Right cardiac atrium (tissue), 5 donors: ENCODE data around the gene MYO7B. TPM values are rescaled to one million over a fixed set of nuclear protein-coding genes. Genes with fewer than 3 reads are reported as not detected.

Source experiments
- ATAC-seq, 2 donors: fragments of 200-7000 bp; cut with Tn5 transposase; one replicate each; pipeline versions ENCODE4 v1.8.0 to v1.9.1; 2020; ENCODE audit warnings: moderate library complexity in 2 of 2, mild to moderate bottlenecking in 1 of 2
- DNase-seq, 3 donors: peaks; one replicate each; pipeline ENCODE4 v3.0.0-alpha.2; 2020
- H3K27ac ChIP-seq: one replicate; pipeline ENCODE4 v1.5.1; 2013; ENCODE audit warnings: mild to moderate bottlenecking, low read length, control low read depth, moderate library complexity
- H3K27me3 ChIP-seq: one replicate; pipeline ENCODE4 v1.6.1; 2013; ENCODE audit not compliant: control insufficient read depth, insufficient read depth
- H3K4me1 ChIP-seq: one replicate; pipeline ENCODE4 v1.6.1; 2013; ENCODE audit warnings: low read length; ENCODE audit not compliant: control insufficient read depth, insufficient read depth
- H3K4me3 ChIP-seq: one replicate; pipeline ENCODE4 v1.5.1; 2013; ENCODE audit warnings: low read length, control low read depth
- H3K9me3 ChIP-seq: one replicate; pipeline ENCODE4 v1.6.1; 2013; ENCODE audit warnings: low read length; ENCODE audit not compliant: control insufficient read depth
- WGBS: extraction: QIAGEN DNeasy Blood & Tissue Kit; methylation state at CpG from one replicate; pipeline ENCODE4 v1.1.7; 2013; 5-methylcytosine and 5-hydroxymethylcytosine counted together
- intact Hi-C, 4 donors: fragments of 100-400 bp; cut with DNase I; formaldehyde crosslinking; loops; one replicate each; pipeline versions ENCODE4 v1.11.0 to v1.14.0; 2022 to 2023
- polyA plus RNA-seq: library from polyadenylated mRNA; stranded (reverse); fragments of 200-250 nt; gene quantifications from one replicate; pipeline ENCODE4 v1.2.3, GENCODE V29; 2013
- total RNA-seq, 4 donors: library from RNA; stranded (reverse); fragmentation: NEBNext Ultra II Directional; extraction: Animal tissue kit (Norgen Biotek cat#: 25700); gene quantifications; one replicate each; pipeline ENCODE4 v1.2.1, GENCODE V29; 2021
- donor health status: healthy with polysubstance abuse.
- donor health status: DM: no; HTN: yes; CAD: no.
- donor health status: DM: no; HTN: no; CAD: no.
- donor health status: DM: no; HTN: yes; CAD: no; lungs with severe emphysema.
- donor health status: DM: yes; HTN: yes; CAD: no.

Gene MYO7B
- total and polyA plus RNA-seq, 5 donors: 0.29 to 0.81 (median 0.45) TPM

DNA sequence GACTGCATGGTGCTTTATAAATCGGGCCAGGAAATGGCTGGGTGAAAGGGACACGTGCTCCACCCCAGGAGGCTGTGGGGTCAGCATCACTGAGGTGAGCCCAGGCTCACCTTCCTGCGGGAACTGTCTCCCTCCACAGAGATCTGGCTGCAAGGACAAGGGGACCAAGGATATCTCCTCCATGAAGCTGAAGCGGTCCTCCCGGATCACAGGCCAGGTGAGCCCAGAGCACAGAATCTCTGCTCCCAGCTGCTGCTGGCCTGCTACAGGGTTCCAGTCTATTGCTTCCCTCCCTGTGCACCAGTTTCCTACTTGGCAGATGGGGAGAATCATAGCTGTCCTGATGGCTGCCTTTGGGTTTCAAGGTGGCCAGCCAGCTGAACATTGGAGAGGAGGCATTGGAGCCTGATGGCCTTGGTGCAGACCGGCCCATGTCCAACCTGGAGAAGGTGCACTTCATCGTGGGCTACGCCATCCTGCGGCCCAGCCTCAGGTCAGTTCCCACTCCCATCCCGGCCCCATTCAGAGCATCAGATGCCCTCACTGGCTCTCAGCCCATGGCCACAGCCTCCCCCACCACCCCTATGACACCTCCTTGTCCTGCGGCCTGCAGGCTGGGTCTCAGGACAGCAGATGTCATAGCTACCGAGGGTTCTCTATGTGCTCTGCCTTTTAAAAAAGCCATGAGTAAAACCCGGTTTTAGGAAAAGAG lies 76.8 kb downstream of the MYO7B start:
- no peak for ATAC-seq
- intact Hi-C loops: no loop called here
- 93% methylated on average over 13 of the region's 13 CpGs for WGBS
- H3K4me3 ChIP-seq: no peak overlapping the region
- no peaks in the 10 kb centered on the region for H3K27me3 ChIP-seq
- DNase-seq: peak in 1 of 3 donors; percentile 27
- no peaks in the 10 kb centered on the region for H3K9me3 ChIP-seq
- H3K27ac ChIP-seq: no peak overlapping the region
- no peaks in the 10 kb centered on the region for H3K4me1 ChIP-seq

DNA sequence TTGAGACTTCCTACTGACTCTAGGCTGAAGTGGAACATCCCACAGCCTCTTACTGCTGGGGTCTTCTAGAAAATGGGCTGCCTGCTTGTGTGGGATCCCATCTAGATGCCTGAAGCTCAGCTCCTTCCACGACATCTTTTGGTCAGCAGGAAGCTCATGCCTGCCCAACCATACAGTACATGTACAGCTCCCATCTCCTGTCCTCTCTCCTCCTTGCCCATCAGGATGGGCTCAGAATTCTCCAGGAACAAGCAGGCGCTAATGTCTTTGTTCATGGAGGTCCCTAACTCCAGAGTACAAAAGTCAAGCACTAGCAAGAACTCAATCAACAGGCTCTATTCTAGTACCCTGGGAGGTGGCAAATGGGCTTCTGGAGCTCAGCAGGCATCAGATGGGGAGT lies 78.8 kb downstream of the MYO7B start:
- Histone ChIP-seq H3K4me1 (no peaks in the 10 kb centered on the region), H3K9me3 (no peaks in the 10 kb centered on the region), H3K27ac (no peak overlapping the region), H3K4me3 (no peak overlapping the region), H3K27me3 (no peaks in the 10 kb centered on the region)
- intact Hi-C loops: no loop called here
- WGBS: 94% methylated on average over 2 of the region's 2 CpGs
- no peak for DNase-seq
- no peak for ATAC-seq

DNA sequence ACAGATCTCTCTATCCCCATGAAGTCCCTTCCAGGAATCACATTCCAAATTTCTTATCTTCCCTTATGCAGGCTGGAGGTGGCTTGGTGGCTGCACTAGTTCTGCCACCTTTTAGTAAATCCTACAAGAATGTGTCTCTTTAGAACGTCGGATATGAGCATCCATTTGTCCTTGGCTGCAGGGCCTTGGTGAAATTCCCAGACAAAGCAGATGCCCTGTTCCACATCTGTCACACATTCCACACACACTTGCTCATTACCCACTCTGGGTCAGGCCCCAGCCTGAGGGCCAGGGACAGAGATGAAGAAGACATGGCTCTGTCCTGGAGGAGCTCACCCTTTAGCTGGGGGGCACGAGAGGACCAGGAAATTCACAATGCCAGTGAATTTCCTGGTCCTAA lies 79.2 kb downstream of the MYO7B start:
- DNase-seq (no peak), ATAC-seq (no peak)
- 62% methylated on average over 3 of the region's 3 CpGs for WGBS

DNA sequence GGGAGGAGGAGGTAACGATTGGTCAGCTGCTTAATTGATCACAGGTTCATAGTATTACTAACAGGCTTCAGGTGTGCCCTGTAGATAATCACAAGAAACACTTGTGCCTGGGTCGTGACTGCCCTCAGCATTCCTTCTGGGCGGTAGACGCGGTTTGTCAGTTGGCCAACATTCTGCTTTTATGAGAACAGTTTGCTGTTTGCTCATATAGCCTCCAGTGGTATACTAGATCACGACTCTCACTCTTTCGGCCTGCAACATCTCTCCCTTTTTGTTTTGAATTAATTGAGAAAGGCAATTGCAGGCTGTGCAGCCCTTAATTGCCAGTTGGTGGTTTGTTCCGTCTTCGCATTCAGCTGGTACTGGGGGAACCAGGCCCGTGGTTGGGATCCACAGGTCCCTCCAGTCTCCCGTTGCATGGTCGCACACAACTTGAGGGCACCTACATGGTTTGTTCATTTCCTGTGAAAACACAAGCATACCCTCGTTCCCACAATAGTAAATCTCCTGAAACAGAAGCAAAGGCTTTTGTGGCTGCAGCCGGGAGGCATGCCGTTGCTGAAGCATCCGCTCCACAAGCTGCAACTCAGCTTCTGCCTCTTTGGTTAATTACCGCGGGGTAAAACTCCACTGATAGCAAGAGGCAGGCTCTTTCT lies 80.2 kb downstream of the MYO7B start:
- no peak for DNase-seq
- no peak for ATAC-seq
- Histone ChIP-seq H3K27ac (no peak overlapping the region), H3K9me3 (no peaks in the 10 kb centered on the region), H3K4me1 (no peaks in the 10 kb centered on the region), H3K4me3 (no peak overlapping the region), H3K27me3 (no peaks in the 10 kb centered on the region)
- WGBS: 76% methylated on average over 18 of the region's 18 CpGs
- intact Hi-C loops: no loop called here

More for the DNA sequence above, 79.2 kb downstream of the MYO7B start:
- Histone ChIP-seq H3K9me3 (no peaks in the 10 kb centered on the region), H3K27me3 (no peaks in the 10 kb centered on the region), H3K4me1 (no peaks in the 10 kb centered on the region), H3K4me3 (no peak overlapping the region), H3K27ac (no peak overlapping the region)
- intact Hi-C loops: no loop called here

DNA sequence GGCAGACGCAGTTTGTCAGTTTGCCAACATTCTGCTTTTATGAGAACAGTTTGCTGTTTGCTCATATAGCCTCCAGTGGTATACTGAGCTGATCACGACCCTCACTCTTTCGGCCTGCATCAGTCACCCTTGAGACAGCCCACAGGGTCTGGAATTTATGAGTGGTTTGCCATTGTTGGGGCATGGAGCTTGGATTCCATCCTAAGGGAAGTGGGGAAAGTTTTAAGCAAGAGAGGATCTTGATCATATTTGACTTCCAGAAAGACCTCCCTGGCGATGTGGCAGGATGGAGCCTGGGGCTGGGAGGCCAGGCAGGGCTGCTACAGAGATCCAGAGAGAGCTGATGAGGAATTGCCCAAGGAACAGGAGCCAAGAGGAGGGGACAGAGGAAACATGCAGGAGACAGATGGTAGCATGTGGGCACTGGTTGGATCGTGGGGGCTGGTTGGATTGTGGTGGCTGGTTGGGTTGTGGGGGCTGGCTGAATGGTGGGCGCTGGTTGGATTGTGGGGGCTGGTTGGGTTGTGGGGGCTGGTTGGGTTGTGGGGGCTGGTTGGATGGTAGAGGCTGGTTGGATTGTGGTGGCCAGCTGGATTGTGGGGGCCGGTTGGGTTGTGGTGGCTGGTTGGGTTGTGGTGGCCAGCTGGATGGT lies 83.2 kb downstream of the MYO7B start:
- Histone ChIP-seq H3K4me1 (no peaks in the 10 kb centered on the region), H3K27me3 (no peaks in the 10 kb centered on the region), H3K4me3 (no peak overlapping the region), H3K9me3 (no peaks in the 10 kb centered on the region), H3K27ac (no peak overlapping the region)
- DNase-seq (no peak), ATAC-seq (no peak)
- intact Hi-C loops: no loop called here
- WGBS: 82% methylated on average over 7 of the region's 7 CpGs

DNA sequence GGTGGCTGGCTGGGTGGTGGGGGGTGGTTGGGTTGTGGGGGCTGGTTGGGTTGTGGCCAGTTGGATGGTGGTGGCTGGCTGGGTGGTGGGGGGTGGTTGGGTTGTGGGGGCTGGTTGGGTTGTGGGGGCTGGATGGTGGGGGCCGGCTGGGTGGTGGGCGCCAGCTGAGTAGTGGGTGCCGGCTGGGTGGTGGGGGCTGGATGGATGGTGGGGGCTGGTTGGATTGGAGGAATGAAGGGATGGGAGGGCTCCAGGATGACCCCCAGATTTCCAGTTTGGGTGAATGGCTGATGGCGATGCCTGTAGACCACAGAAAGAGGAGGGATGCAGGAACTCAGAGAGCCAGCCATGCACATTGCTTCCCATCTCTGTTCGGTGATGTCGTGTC lies 83.7 kb downstream of the MYO7B start:
- 96% methylated on average over 6 of the region's 6 CpGs for WGBS
- Histone ChIP-seq H3K4me3 (no peak overlapping the region), H3K27me3 (no peaks in the 10 kb centered on the region), H3K27ac (no peak overlapping the region), H3K4me1 (no peaks in the 10 kb centered on the region), H3K9me3 (no peaks in the 10 kb centered on the region)
- DNase-seq (no peak), ATAC-seq (no peak)
- intact Hi-C loops: no loop called here

DNA sequence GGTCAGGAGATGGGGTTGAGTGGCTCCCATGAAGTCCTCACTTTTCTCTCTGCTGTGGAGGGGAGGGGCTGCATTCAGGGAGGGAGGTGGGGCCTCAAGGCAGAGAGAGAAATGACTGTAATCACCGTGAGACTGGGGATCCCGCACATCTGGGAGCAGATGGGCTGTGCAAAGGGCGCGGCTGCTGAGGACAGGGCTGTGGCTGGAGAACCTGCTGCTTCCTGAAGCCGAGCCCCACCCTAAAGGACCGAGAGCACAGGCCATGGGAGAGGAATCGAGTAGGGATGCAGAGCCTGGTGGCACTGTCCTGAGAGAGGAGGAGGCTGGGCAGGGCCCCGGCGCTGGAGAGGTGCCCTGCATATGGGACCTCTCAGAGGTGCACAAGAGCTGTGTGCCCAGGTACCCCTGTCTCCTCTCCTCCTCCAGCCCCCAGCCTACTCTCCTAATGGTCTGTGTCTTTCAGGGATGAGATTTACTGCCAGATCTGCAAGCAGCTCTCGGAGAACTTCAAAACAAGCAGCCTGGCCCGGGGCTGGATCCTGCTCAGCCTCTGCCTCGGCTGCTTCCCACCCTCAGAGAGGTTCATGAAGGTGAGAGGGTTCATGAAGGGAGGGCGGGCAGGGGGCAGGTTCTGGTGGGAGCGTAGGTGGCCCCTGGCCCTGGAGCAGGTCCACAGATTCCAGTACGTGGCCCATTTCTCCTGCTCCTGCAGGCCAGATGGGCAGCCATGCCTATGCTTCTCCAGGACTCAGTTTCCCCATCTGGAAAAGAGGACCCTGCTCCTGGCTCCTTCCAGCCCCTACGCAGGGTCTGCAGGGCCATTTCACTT lies 84.6 kb downstream of the MYO7B start:
- Histone ChIP-seq H3K4me3 (no peak overlapping the region), H3K9me3 (no peaks in the 10 kb centered on the region), H3K27ac (no peak overlapping the region), H3K27me3 (no peaks in the 10 kb centered on the region), H3K4me1 (no peaks in the 10 kb centered on the region)
- intact Hi-C loops: no loop called here
- ATAC-seq (no peak), DNase-seq (no peak)
- WGBS: 82% methylated on average over 16 of the region's 16 CpGs

DNA sequence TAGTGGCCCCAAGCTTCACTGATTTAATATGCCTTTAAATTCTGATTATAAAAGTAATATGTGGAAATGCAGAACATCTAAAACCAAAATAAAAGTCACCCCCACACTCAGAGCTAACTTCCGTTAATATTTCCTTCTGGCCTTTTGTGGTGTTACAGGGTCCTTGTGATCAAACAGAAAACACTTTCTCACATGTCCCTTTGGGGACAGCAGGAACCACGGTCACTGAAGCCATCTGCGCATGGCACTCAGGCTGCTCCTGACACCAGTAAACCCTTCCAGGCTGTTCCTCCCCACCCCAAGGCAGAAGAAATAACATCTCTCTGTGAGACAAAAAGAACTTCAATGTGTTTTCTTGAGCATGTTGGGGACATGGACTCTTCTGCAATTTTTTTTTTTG lies 85.4 kb downstream of the MYO7B start:
- no peak overlapping the region for H3K27ac ChIP-seq
- WGBS: 67% methylated on average over 3 of the region's 3 CpGs
- DNase-seq (no peak), ATAC-seq (no peak)
- no peaks in the 10 kb centered on the region for H3K9me3 ChIP-seq
- no peak overlapping the region for H3K4me3 ChIP-seq
- intact Hi-C loops: no loop called here
- no peaks in the 10 kb centered on the region for H3K27me3 ChIP-seq
- no peaks in the 10 kb centered on the region for H3K4me1 ChIP-seq

DNA sequence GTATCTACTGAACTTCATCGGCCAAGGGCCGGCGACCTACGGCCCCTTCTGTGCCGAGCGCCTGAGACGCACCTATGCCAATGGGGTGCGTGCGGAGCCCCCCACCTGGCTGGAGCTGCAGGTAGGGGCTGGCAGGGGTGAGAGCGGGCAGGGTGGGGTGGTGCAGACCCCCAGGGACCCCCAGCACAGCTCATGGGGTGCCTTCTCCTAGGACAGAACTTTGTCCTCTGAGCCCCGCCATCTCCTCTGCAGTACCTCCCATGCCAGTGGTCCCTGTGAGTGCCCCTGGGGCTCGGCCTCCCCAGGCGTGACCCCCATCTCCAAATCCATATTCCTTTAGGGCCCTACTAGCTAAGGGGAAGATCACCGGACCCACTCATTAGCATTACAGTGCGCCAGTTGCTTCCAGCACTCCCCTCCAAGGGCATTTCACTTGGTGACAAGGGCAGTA lies 86.5 kb downstream of the MYO7B start:
- no peak overlapping the region for H3K27ac ChIP-seq
- H3K4me1 ChIP-seq: no peaks in the 10 kb centered on the region
- no peaks in the 10 kb centered on the region for H3K9me3 ChIP-seq
- no peaks in the 10 kb centered on the region for H3K27me3 ChIP-seq
- ATAC-seq: no peak
- DNase-seq: no peak
- no peak overlapping the region for H3K4me3 ChIP-seq
- 96% methylated on average over 15 of the region's 15 CpGs for WGBS
- intact Hi-C loops: no loop called here

DNA sequence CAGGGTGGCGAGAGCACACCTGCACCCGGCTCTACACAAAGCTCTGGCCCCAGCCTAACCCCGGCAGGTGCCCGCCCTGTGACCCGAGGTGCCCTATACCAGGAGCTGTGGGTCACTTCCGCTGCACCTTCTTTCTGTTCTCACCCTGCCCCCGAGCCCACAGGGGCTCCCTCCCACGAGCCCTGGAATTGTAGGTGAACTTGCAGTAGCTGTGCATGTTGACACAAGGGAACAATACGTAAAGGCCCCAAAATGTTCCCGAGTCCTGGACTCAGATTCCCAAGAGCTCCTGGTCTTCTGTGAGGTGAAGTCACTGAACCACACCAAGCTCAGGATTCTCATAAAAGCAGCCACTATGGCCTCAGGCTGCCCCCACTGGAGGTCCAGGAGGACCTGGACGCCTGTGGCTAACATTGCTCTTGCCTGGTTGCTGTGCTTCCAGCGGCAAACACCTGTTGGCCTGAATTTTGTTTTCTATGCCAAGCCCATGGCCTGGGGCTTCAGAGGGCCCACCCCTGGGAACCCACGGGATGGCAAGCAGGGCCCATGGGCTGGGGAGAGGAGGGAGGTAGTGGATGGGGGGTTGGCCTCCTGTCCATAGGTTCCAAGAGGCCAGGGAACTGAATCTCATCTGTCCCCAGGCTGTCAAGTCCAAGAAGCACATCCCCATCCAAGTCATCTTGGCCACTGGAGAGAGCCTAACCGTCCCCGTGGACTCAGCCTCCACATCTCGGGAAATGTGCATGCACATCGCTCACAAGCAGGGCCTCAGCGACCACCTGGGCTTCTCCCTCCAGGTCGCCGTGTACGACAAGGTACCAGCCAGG lies 87.3 kb downstream of the MYO7B start:
- no peaks in the 10 kb centered on the region for H3K9me3 ChIP-seq
- ATAC-seq: no peak
- no peaks in the 10 kb centered on the region for H3K27me3 ChIP-seq
- no peaks in the 10 kb centered on the region for H3K4me1 ChIP-seq
- no peak overlapping the region for H3K27ac ChIP-seq
- intact Hi-C loops: no loop called here
- no peak overlapping the region for H3K4me3 ChIP-seq
- DNase-seq: peak in 1 of 3 donors; percentile 51
- 92% methylated on average over 21 of the region's 21 CpGs for WGBS
